GM18519 (cell line): ENCODE data around the gene NCOA6.
"Not testable (repeated sequence)": the region's sequence is repeated elsewhere in the genome, so short reads cannot be mapped to it uniquely, and the experiment has no call there.

ENCODE experiments used
- ATAC-seq: cut with Tn5 transposase; IDR thresholded peaks from one replicate; pipeline ENCODE4 v1.9.1; 2021; ENCODE audit warnings: mild to moderate bottlenecking, moderate library complexity; ENCODE audit not compliant: unreplicated experiment, low FRiP score

The NCOA6 gene

DNA sequence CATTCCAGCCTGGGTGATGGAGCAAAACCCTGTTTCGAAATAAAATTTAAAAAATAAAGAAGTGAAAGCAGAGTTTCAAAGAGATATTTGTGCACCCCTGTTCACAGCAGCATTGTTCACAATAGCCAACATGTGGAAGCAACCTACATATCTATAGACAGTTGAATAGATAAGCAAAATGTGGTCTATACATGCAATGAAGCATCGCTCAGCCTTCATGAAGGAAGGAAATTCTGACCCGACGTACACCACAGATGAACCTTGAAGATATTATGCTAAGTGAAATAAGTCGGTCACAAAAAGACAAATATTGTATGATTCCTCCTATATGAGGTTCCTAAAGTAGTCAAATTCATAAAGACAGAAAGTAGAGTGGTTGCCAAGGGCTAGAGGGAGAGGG lies 6.5 kb upstream of the NCOA6 start:
- ATAC-seq, result no peak

GRCh38 chr20:34829191-34829590 lies 3.7 kb upstream of the NCOA6 start:
- no peak for ATAC-seq

- no peak for ATAC-seq
Measured at GRCh38 chr20:34824806-34825529, 483 bp downstream of the NCOA6 start.

GRCh38 chr20:34824452-34824805 lies 1.0 kb downstream of the NCOA6 start:
- ATAC-seq, result no peak

GRCh38 chr20:34824026-34824425 lies 1.4 kb downstream of the NCOA6 start:
- ATAC-seq, result no peak

DNA sequence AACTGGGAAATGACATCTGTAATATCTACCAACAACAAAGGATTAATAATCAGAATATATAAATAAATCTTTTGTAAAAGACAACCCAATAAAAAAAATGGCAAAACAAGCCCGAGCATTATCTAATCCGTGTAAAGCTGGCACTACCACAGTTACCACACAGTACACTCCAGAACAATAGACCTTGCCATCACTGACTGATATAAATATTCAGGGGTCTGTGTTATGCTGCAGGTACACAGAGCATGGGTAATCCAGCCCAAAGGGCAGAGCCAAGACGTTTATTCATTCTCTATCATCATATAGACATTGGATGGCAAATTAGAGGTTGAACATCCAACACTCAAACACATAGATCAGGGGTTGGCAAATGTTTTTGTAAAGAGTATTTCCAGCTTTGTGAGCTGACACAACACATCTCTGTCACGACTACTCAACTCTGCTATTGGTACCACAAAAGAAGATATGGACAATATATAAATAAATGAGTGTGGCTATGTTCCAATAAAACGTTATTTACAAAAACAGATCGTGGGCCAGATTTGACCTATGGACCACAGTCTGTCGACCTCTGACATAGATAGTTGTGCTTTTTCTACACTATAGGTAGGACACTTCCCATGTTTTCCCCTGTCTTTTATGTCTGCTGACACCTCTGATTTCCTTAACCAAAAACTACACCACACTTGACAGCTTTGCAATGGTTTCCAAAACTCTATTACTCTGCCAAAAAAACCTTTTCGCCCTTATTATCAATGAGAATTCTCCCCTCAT lies 4.5 kb downstream of the NCOA6 start:
- no peak for ATAC-seq

DNA sequence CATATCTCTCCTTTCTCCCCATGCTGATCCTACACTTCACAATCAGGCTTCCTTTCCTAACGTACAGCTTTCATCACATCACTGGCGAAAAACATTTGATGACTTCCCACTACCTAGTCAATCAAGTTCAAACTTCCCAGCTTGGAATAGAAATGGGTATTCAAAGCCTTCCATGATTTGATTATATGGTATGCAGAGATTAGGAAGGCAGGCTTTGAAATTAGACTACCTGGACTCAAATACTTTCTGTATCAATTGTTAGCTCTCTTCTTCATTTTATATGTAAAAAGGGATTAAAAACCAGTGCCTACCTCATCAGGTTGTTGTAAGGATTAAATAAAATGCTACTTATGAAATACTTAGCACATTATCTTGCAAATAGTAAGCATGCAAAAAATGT lies 7.7 kb downstream of the NCOA6 start:
- ATAC-seq, result no peak

DNA sequence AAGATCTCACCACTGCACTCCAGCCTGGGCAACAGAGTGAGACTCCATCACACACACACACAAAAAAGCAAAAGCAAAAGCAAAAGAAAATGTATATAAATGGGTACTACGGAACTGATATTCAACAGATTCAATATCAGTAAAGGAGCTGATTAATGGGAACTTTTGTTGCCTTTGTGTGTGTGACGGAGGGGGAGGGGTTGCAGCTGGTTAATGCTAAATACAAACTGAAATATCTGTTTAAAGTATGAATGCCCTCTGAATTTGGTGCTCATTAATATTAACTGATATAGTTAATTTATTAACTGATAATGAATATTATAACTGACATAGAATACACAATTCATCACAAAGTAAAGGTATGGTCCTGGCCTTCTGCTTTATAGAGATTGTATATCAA lies 8.4 kb downstream of the NCOA6 start:
- no peak for ATAC-seq

DNA sequence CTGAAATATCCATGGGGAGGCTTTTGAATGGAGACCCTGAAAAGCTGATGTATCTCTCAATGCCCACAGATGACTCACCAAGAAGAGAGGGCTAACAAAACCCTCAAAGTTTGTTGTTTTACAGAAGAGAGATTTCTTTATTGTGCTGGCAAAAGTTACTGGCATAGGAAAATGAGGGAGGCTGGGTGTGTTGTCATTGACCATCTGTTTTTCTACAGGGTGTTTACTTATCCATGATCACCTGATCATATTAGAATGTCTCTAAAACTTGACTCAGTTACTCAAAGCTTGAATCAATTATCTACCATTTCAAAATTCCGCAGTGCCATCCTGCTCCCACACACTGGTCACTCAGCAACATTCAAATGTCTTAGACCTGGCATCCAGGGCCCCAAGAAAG lies 9.8 kb downstream of the NCOA6 start:
- ATAC-seq, result no peak

- no peak for ATAC-seq
Measured at GRCh38 chr20:34808583-34808982, 16.9 kb downstream of the NCOA6 start.

- not testable (repeated sequence) for ATAC-seq
Measured at GRCh38 chr20:34807944-34808465, 17.4 kb downstream of the NCOA6 start.

GRCh38 chr20:34806255-34806654 lies 19.2 kb downstream of the NCOA6 start:
- no peak for ATAC-seq

DNA sequence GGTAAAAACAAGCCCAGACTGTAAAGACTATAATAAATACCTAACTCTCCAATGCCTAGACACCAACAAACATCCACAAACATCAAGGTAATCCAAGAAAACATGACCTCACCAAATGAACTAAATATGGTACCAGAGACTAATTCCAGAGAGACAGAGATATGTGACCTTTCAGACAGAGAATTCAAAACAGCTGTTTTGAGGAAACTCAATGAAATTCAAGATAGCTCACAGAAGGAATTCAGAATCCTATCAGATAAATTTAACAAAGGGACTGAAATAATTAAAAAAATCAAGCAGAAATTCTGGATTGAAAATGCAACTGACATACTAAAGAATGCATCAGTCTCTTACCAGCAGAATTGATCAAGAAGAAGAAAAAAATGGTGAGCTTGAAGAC lies 26.6 kb downstream of the NCOA6 start:
- no peak for ATAC-seq

DNA sequence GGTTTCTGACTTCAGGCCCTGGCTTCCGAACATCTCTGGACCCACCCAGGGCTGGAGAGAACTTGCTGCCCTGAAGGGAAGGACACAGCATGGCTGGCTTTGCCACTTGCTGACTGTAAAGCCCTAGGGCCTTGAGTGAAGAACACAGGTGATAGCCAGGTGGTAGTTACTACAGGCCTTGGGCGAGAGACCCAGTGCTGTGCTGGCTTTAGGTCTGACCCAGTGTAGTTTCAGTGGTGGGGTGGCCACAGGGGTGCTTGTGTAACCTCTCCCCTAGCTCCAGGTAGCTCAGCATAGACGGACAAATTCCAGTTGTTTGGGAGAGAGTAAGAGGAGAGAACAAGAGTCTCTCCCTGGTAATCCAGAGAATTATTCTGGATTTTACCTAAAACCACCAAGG lies 27.1 kb downstream of the NCOA6 start:
- ATAC-seq, result no peak

- ATAC-seq, result no peak
Measured at GRCh38 chr20:34797012-34797995, 28.1 kb downstream of the NCOA6 start.

- no peak for ATAC-seq
Measured at GRCh38 chr20:34794006-34794585, 31.4 kb downstream of the NCOA6 start.

- ATAC-seq, result no peak
Measured at GRCh38 chr20:34792687-34793363, 32.6 kb downstream of the NCOA6 start.

- ATAC-seq, result no peak
Measured at GRCh38 chr20:34791289-34792020, 34.0 kb downstream of the NCOA6 start.

GRCh38 chr20:34781220-34781619 lies 44.2 kb downstream of the NCOA6 start:
- no peak for ATAC-seq
